ENCODE data around the gene OTUB1.

GRCh38 chr11:63991558-63991957 lies 5.3 kb downstream of the OTUB1 start:
- TF ChIP-seq SMC3 (IDR thresholded peaks at IDR 0.05; ENCODE audit: low read depth, low read length), result no peak
- no peak for TF ChIP-seq POLR2A (IDR thresholded peaks at IDR 0.05; ENCODE audit: low read depth, low read length)
- TF ChIP-seq, protein P1, sequence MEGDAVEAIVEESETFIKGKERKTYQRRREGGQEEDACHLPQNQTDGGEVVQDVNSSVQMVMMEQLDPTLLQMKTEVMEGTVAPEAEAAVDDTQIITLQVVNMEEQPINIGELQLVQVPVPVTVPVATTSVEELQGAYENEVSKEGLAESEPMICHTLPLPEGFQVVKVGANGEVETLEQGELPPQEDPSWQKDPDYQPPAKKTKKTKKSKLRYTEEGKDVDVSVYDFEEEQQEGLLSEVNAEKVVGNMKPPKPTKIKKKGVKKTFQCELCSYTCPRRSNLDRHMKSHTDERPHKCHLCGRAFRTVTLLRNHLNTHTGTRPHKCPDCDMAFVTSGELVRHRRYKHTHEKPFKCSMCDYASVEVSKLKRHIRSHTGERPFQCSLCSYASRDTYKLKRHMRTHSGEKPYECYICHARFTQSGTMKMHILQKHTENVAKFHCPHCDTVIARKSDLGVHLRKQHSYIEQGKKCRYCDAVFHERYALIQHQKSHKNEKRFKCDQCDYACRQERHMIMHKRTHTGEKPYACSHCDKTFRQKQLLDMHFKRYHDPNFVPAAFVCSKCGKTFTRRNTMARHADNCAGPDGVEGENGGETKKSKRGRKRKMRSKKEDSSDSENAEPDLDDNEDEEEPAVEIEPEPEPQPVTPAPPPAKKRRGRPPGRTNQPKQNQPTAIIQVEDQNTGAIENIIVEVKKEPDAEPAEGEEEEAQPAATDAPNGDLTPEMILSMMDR (conservative IDR thresholded peaks at IDR 0.05; ENCODE audit: low read depth, low read length), result no peak
- no peak for TF ChIP-seq RFX5 (IDR thresholded peaks at IDR 0.05; ENCODE audit: low read depth, low read length)
